ENCODE measurements around the gene CARS2. TPM values are rescaled to one million over a fixed set of nuclear protein-coding genes. Genes with fewer than 3 reads are reported as not detected.
"Not testable (repeated sequence)": the region's sequence is repeated elsewhere in the genome, so short reads cannot be mapped to it uniquely, and the experiment has no call there.

CARS2 gene, protein sequence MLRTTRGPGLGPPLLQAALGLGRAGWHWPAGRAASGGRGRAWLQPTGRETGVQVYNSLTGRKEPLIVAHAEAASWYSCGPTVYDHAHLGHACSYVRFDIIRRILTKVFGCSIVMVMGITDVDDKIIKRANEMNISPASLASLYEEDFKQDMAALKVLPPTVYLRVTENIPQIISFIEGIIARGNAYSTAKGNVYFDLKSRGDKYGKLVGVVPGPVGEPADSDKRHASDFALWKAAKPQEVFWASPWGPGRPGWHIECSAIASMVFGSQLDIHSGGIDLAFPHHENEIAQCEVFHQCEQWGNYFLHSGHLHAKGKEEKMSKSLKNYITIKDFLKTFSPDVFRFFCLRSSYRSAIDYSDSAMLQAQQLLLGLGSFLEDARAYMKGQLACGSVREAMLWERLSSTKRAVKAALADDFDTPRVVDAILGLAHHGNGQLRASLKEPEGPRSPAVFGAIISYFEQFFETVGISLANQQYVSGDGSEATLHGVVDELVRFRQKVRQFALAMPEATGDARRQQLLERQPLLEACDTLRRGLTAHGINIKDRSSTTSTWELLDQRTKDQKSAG
- total RNA-seq: 34.0 and 51.6 TPM in 2 replicates

- DNase-seq (ENCODE audit: low read depth in 2 of 2): peak; percentile 94
Observed at GRCh38 chr13:110705826-110706569, at the start of gene CARS2. TSS of gene CARS2 (minus strand) at chr13:110706116. CDS start at chr13:110706093, 23 bp downstream.

DNA sequence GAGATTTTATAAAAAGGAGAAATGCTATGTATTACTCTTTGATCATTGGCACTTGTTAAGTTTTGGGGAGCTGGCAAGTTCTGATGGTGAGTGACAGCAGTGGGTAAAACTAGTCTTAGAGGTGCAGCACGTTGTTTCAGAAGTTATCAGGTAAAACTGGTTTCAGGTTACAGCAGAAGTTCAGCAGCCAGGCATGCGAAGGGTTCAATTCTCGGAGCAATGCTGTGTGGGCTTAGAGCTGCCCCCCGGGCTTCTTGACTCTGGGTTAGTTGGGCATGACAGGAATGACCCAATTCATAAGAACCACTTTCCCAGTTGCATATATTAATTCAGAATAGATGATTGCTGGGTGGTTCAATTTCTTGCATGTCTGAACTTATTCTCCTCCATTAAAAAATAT is 42.4 kb upstream of the CARS2 start:
- DNase-seq (ENCODE audit: low read depth in 2 of 2): no peak

DNA sequence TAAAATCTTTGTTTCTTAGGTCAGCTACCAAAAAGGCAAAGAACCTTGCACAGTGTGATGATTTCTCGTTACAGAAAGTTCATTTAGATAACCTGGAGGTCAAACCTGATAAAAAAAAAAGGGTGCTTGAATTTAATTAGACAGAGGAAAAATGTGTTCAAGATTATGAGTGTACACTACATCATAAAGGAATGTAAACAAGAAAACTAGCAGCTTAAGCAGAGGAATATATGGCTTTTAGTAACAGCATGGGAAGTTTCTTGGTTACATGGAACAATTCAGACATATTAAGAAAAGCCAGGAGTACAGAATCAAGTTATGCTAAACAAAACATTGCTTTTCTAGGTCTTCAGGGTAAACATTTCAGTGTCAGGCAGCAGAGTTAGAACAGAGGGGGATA is 40.5 kb upstream of the CARS2 start:
- DNase-seq (ENCODE audit: low read depth in 2 of 2): no peak

- DNase-seq (ENCODE audit: low read depth in 2 of 2): no peak
Observed at GRCh38 chr13:110743687-110744086, 37.8 kb upstream of the CARS2 start.

GRCh38 chr13:110737555-110737954 is 31.6 kb upstream of the CARS2 start:
- no peak for DNase-seq (ENCODE audit: low read depth in 2 of 2)

- no peak for DNase-seq (ENCODE audit: low read depth in 2 of 2)
Observed at GRCh38 chr13:110734561-110734960, 28.6 kb upstream of the CARS2 start.

- no peak for DNase-seq (ENCODE audit: low read depth in 2 of 2)
Observed at GRCh38 chr13:110731072-110731471, 25.2 kb upstream of the CARS2 start.

DNA sequence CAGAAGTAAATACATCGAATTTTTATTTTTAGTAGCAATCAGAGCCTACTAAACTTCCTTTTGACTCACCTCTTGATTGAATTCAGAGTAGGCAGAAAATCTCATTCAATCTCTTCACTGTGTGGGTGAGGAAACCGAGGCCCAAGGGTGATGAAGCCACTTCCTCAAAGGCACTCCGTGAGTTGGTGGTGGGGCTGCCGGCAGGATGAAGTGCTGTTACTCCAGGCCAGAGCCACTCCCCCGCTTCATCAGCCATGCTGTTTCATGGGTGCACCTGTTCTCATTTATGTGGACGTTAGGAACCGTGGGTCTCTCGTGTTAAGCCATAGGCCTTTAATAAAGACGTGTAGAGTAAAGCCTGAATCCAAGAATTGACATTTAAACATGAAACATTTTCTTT is 20.8 kb upstream of the CARS2 start:
- peak in 1 of 2 donors; percentile 16 for DNase-seq (ENCODE audit: low read depth in 2 of 2)

GRCh38 chr13:110726153-110726552 is 20.2 kb upstream of the CARS2 start:
- DNase-seq (ENCODE audit: low read depth in 2 of 2): not testable (repeated sequence)

DNA sequence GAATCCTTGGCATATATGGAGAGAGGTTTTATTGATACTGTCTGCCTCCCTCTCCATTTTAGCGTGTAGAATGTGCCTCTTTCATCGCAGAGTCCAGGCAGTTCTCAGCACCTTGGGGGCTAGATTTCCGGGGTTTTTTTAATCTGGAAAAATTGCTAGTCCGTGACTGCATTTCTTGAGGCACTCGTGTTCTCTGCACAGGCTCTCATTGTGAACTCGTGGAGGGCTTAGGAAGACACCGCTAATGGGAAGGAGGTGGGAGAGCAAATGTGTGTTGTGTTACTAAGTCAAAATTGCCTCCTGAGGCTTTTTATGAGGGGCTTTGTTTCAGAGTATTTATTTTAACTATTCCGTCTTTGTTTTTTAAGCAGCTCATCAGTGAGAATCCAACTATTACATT is 17.7 kb upstream of the CARS2 start:
- no peak for DNase-seq (ENCODE audit: low read depth in 2 of 2)

DNA sequence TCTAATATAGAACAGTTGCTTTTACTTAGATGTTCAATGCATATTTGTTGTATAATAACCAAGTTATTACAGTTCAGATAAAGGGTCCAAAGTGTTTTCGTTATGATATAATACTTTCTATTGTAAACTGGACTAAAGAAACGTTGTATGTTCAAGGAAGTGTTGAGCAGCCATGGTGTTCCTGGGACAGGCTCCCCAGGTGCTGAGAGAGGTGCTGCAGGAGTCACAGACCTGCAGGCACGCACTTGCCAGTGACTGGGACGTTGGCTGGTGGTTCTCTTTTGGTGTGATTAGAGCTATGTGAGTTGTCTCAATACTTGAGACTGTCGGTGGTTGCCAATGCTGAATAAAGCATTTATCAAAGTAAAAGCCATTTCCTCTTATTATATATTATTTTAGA is 17.1 kb upstream of the CARS2 start:
- no peak for DNase-seq (ENCODE audit: low read depth in 2 of 2)

GRCh38 chr13:110719036-110719710 is 13.3 kb upstream of the CARS2 start:
- no peak for DNase-seq (ENCODE audit: low read depth in 2 of 2)

DNA sequence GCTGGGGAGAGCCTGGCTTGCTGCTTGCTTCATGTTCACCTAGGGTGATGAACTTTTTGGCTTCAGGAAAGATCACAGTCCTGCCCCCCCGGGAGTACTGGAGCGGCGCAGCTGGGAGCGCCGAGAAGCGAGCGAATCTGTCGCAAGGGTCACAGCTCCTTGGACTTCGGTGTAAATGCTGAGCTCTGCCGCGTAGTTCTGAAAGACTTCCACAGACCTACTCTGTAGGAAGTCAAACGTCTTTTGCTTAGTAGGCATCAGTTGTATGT is 10.3 kb upstream of the CARS2 start:
- peak in 1 of 2 donors; percentile 42 for DNase-seq (ENCODE audit: low read depth in 2 of 2)

GRCh38 chr13:110715395-110716246 is 9.7 kb upstream of the CARS2 start:
- DNase-seq (ENCODE audit: low read depth in 2 of 2): peak; percentile 100

DNA sequence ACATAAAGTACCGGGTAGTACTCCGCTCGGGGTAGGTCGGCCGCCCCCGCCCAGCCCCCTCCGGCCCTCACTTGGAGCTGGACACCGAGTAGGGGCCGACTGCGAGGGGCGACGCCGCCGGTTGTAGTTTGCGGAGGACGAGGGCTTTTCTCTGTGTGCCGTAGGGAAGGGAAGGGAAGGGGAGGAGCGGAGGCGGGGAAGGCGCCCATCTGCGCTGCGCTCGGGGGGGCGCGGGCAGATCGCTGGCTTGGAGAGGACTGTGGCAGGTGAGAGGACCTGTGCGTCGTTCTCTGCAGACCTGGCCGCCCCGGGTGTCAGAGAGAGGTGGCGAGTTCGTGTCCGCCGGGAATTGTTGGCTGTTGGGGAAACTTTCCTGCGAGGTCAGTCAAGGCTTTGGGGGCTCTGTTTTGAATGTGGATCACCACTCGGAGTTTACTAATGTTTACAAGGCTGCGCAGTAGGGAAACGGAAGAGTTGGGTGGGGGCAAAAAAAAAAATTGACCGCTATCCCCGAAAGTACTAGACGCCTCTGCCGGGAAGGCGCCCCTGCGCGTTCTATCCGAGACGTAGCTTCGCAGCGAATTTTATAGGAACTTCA is 9.0 kb upstream of the CARS2 start:
- DNase-seq (ENCODE audit: low read depth in 2 of 2): peak; percentile 63 to 70

- peak; percentile 55 to 57 for DNase-seq (ENCODE audit: low read depth in 2 of 2)
Observed at GRCh38 chr13:110713981-110714796, 8.3 kb upstream of the CARS2 start.

DNA sequence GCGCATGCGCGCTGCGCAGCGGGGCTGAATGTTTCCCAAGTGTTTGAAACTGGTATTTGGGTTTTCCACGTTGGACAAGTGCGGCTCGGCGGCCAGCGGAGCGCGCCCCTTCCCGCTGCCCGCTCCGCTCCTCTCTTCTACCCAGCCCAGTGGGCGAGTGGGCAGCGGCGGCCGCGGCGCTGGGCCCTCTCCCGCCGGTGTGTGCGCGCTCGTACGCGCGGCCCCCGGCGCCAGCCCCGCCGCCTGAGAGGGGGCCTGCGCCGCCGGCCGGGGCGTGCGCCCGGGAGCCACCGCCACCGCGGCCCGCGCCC is 7.7 kb upstream of the CARS2 start, which contains the start of gene ING1:
ING1 (plus strand) TSS at position 59 of the 311 bp plus-strand sequence. CDS start 450 bp downstream, outside the sequence.
- no peak for DNase-seq (ENCODE audit: low read depth in 2 of 2)

GRCh38 chr13:110712849-110713641 is 7.1 kb upstream of the CARS2 start:
- DNase-seq (ENCODE audit: low read depth in 2 of 2): peak; percentile 100
